Spinal cord (tissue), 10 donors: ENCODE results near the gene GLUD2. TPM values are rescaled to one million over a fixed set of nuclear protein-coding genes. Genes with fewer than 3 reads are reported as not detected.

Source experiments
- DNase-seq, 6 donors: peaks; one replicate each; pipeline versions ENCODE4 v3.0.0 to v3.0.0-alpha.2; 2013 to 2015; ENCODE audit warnings: low spot score in 6 of 6, low read depth in 4 of 6
- H3K27ac ChIP-seq: one replicate; pipeline ENCODE4 v1.5.1; 2013; ENCODE audit warnings: low read depth, low read length, control low read depth
- H3K27me3 ChIP-seq: one replicate; pipeline ENCODE4 v1.6.1; 2013; ENCODE audit warnings: low read length; ENCODE audit not compliant: control insufficient read depth, insufficient read depth
- H3K36me3 ChIP-seq: one replicate; pipeline ENCODE4 v1.6.1; 2013; ENCODE audit warnings: low read length; ENCODE audit not compliant: control insufficient read depth, insufficient read depth
- H3K4me1 ChIP-seq: one replicate; pipeline ENCODE4 v1.6.1; 2013; ENCODE audit warnings: low read length; ENCODE audit not compliant: control insufficient read depth, insufficient read depth
- H3K4me3 ChIP-seq: one replicate; pipeline ENCODE4 v1.5.1; 2013; ENCODE audit warnings: low read depth, low read length, control low read depth
- H3K9me3 ChIP-seq: one replicate; pipeline ENCODE4 v1.6.1; 2013; ENCODE audit warnings: low read length; ENCODE audit not compliant: control insufficient read depth, insufficient read depth
- WGBS: methylation state at CpG from one replicate; pipeline ENCODE4 v1.1.5; 2013; ENCODE audit warnings: missing lambda C conversion rate; ENCODE audit not compliant: insufficient coverage; 5-methylcytosine and 5-hydroxymethylcytosine counted together
- polyA plus RNA-seq, 2 donors: library from polyadenylated mRNA; unstranded; fragments of 120-200 nt; gene quantifications; one replicate each; pipeline ENCODE4 v1.2.1, GENCODE V29; 2013; ENCODE audit not compliant: insufficient read length in 2 of 2
- total RNA-seq, 2 donors: library from RNA; depleted of rRNA in 1 of 2; stranded (reverse); fragments of 120-200 nt in 1 of 2; fragments of >200 nt in 1 of 2; gene quantifications; one replicate each; pipeline versions ENCODE4 v1.2.3 to v1.2.4, GENCODE V29; 2013 to 2014
- donor health status: healthy.

The GLUD2 gene
- total and polyA plus RNA-seq, 4 donors, result 4.7 to 15.7 (median 8.5) TPM

GRCh38 chrX:121084903-121085611 lies 37.6 kb downstream of the GLUD2 start:
- Histone ChIP-seq H3K27ac (no peak overlapping the region), H3K27me3 (no peaks in the 10 kb centered on the region), H3K9me3 (no peaks in the 10 kb centered on the region), H3K4me1 (no peaks in the 10 kb centered on the region), H3K4me3 (no peak overlapping the region), H3K36me3 (no peaks in the 10 kb centered on the region)
- DNase-seq, result no peak
- WGBS, result 20% methylated on average over 1 of the region's 3 CpGs

- DNase-seq, result no peak
- H3K27me3 ChIP-seq, result no peaks in the 10 kb centered on the region
- no peak overlapping the region for H3K4me3 ChIP-seq
- H3K9me3 ChIP-seq, result no peaks in the 10 kb centered on the region
- H3K27ac ChIP-seq, result no peak overlapping the region
- H3K4me1 ChIP-seq, result no peaks in the 10 kb centered on the region
- no peaks in the 10 kb centered on the region for H3K36me3 ChIP-seq
- WGBS, result 83% methylated on average over 2 of the region's 2 CpGs
These were observed 38.2 kb downstream of the GLUD2 start for GRCh38 chrX:121085612-121086010.

- Histone ChIP-seq H3K27me3 (no peaks in the 10 kb centered on the region), H3K27ac (no peak overlapping the region), H3K9me3 (no peaks in the 10 kb centered on the region), H3K4me3 (no peak overlapping the region), H3K36me3 (no peaks in the 10 kb centered on the region), H3K4me1 (no peaks in the 10 kb centered on the region)
- no peak for DNase-seq
- no CpG with 5 or more reads among the region's 2 CpGs for WGBS
These were observed 45.6 kb downstream of the GLUD2 start for GRCh38 chrX:121093011-121093410.

Other genes starting within 250 kb of the GLUD2 start
- gene CT47B1, start 171.7 kb upstream of the GLUD2 start, total RNA-seq, result not detected
- not detected for gene CT47B1, start 171.7 kb upstream of the GLUD2 start, polyA plus RNA-seq
- gene CT47A11, start 110.5 kb upstream of the GLUD2 start, total RNA-seq, result not detected
- not detected for gene CT47A11, start 110.5 kb upstream of the GLUD2 start, polyA plus RNA-seq
- gene CT47A10, start 105.6 kb upstream of the GLUD2 start, total RNA-seq, result not detected
- not detected for gene CT47A10, start 105.6 kb upstream of the GLUD2 start, polyA plus RNA-seq
- not detected for gene CT47A9, start 100.7 kb upstream of the GLUD2 start, total RNA-seq
- gene CT47A9, start 100.7 kb upstream of the GLUD2 start, polyA plus RNA-seq, result not detected
- gene CT47A8, start 95.9 kb upstream of the GLUD2 start, total RNA-seq, result not detected
- not detected for gene CT47A8, start 95.9 kb upstream of the GLUD2 start, polyA plus RNA-seq
- gene CT47A7, start 91.0 kb upstream of the GLUD2 start, total RNA-seq, result not detected
- gene CT47A7, start 91.0 kb upstream of the GLUD2 start, polyA plus RNA-seq, result not detected
- gene CT47A6, start 86.1 kb upstream of the GLUD2 start, total RNA-seq, result not detected
- not detected for gene CT47A6, start 86.1 kb upstream of the GLUD2 start, polyA plus RNA-seq
- gene CT47A5, start 81.3 kb upstream of the GLUD2 start, total RNA-seq, result not detected
- gene CT47A5, start 81.3 kb upstream of the GLUD2 start, polyA plus RNA-seq, result not detected
- gene CT47A4, start 76.4 kb upstream of the GLUD2 start, total RNA-seq, result not detected
- not detected for gene CT47A4, start 76.4 kb upstream of the GLUD2 start, polyA plus RNA-seq
- gene CT47A3, start 71.5 kb upstream of the GLUD2 start, total RNA-seq, result not detected
- gene CT47A3, start 71.5 kb upstream of the GLUD2 start, polyA plus RNA-seq, result not detected
- not detected for gene CT47A2, start 66.7 kb upstream of the GLUD2 start, total RNA-seq
- not detected for gene CT47A2, start 66.7 kb upstream of the GLUD2 start, polyA plus RNA-seq
- not detected for gene CT47A1, start 61.9 kb upstream of the GLUD2 start, total RNA-seq
- gene CT47A1, start 61.9 kb upstream of the GLUD2 start, polyA plus RNA-seq, result not detected